ENCODE measurements around the gene TLE3.

TLE3 gene

DNA sequence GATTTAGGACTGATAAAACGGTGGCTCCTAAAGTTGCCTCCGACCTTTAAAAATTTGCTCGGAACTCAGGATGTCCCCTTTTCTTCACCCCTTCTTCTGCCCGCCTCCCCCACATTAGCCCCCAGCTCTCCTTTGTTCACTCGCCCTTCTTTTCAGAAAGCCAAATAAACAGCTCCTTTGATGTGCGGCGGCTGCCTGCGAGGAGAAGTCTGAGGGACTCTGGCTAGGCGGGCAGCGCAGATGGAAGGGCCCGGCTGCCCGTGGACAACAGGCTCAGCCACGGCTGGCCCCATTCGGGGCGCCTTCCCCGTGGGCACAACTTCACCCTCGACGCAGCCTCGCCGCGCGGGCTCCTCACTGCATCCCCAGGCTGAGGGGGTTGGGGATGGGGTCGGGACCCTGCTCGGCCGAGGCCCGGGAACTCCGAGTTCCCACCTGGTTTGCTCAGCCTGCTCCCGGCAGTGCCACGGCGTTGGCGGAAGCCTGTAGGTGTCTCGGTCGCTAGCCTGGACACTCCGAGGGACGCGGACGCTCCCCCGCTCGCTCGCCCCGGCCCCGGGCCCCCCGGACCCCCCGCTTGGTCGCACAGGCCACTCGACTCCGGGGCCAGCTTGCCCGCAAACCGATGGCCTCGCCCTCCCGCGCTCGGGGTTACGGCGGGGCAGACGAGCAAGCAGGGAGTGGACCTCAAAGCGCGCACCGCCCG lies 897 bp upstream of the TLE3 start:
- FAIRE-seq: no peak

DNA sequence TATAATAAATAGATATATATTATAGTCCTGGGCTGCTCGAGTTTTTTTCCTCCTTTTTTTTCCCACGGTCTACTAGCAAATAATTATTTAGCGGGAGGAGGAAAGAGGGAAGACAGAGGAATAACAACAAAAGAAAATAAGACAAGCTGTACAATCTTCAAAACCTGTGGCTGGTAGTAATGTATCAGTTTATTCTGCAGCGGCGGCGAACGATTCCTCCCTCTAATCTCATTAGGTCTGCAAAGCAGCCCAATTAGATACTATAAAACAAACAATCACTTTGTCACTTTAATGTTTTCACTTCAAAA lies 390 bp upstream of the TLE3 start:
- FAIRE-seq: no peak

DNA sequence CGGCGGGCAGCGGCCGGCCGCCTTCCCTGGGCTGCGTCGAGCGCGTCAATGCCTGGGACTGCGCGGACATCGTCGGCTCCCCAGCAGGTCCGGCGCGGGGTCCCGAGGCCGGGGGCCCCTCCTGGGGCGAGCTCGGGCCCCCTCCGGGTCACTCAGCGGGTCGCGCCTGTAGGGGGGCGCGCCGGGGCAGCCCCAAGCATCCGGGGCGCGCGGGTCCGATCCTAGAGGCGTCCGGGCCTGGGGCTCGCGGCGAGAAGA lies 725 bp downstream of the TLE3 start:
- no peak for FAIRE-seq

DNA sequence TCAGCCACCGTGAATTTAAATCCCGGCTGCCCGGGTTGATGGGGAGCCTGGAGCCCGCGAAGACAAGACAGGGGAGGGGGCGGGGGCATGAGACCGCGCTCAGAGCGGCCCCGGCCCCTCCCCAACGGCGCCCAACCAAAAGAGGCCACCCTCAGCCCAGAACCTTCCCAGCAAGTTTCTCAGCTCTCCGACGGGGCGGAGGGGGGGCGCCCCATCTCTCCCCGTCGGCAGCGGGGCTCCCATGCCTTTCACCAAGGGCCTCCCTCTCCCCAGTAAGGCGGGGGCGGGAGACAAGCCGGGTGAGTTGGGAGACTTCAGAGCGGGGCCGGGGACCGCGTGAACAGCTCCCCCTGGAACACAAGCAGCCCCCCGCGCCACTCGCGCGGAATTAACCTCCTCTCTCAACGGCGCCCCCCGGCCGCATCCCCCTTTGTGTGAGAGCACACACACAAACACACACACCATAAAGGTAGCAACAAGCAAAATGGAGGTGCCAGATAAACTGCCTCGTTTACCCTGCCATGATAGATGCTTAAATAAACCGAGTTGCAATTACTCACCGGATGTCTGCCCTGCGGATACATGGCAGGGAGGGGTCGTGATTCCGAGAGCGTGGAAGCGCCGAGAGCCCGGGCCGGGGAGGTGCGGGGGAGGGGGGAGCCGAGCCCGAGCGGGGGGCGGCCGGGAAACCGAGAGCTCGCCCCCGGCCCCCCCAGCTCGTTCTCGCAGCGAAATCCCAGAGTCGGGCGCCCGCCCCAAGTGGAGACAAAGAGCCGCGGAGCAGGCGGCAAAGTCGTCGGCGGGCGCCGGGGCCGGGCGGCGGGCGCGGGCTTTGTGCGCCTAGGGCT lies 1.3 kb downstream of the TLE3 start:
- FAIRE-seq: no peak

DNA sequence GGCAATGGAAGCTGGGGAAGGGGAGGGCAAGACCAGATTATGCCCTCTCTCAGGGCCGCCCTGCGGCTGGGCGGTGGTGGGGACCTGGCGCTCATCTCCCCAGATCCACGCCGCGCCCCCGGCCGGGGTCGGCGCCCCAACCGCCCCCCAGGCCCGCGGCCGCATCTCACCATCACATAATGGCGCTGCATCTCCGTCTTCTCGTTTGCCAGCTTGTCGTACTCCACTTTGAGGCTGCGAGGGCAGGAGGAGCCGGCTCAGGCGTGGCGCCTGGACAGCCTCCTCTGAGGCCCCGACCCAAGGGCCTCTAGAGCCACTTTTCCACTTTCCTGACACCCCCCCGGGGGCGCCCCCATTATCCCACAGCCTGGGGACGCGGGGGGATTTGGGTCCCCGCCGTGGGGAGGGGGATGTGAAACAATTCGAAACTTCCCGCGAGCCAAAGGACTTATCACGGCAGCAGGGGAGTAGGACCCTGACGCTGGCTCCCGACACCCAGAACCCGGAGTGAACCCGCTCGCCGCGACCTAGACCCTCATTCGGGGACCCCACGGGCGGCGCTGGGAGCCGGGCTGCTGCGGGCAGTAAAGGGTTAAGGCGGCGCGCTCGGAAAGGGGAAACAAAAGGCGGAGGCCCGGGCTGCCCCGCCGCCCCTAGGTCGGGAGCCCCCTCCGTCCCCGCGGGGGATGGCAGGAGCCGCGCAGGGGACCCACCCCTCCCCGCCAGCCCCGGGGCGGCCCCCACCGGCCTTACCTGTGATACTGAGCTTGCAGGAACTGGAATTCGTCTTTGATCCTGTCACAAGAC lies 2.1 kb downstream of the TLE3 start:
- no peak for FAIRE-seq

DNA sequence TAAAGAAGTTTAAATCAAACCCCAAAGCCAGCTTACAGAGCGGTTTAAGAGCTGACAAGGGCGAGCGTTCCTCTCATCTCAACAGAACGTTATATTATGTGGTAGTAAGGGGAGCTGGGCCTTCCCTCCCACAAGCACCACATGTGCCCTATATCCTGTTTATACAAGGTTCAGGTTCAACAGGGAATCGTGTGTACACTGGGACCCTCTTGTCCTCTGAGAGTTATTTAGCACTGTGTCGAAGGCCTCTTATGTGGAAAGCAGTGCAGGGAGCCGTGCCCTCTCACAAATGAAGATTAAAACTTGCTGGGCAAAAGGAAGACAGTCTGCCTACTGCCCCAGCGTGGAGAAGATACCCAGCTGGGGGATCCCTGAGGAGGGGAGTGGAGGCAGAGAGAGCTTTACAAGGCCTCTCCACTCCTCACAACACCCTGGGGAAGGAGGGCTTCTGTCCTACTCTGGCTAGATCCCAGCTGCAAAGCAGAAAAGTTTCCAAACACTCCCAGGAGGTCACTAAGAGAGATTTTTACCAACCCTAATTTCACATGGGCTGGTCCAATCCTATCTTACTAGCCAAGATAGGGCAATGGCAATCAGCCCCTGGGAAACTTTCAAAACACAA lies 2.9 kb downstream of the TLE3 start:
- FAIRE-seq: no peak

DNA sequence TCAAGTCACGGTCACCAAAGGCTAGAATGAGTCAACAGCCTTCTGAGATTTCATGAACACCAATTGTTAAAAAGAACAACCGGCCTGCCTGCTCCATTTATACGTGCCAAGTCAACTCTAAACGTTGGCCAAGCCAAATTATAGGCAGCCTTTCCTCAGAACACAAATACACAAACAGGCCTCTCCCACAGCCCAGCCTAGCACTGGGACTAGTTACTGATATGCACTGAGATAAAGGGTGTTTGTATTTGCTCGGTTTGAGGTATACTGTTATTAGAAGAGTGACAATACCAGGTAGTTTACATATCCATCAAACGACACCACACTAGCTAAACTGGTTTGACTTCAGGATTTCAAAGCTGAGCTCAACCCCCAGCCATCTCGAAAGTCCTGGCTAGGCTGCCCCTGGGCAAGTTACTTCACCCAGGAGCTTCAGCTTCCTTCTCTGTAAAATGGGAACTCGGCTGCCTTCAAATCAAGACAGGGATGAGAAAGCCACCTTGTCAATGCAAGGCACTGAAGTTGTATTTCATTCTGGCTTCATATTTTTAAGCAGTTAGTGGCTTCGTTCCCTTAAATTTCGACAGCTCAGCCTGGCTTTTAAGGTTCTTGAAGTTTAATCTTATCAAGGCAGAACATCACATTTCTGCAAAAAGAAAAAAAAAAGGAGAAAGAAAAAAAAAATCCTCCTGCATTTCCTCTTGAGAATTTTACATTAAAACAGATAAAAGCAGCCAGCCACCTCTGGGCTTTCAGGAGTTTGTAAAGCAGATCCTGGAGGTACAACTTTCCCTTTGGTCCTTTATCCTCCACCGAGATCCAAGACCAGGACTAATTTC lies 4.0 kb downstream of the TLE3 start:
- FAIRE-seq: no peak

DNA sequence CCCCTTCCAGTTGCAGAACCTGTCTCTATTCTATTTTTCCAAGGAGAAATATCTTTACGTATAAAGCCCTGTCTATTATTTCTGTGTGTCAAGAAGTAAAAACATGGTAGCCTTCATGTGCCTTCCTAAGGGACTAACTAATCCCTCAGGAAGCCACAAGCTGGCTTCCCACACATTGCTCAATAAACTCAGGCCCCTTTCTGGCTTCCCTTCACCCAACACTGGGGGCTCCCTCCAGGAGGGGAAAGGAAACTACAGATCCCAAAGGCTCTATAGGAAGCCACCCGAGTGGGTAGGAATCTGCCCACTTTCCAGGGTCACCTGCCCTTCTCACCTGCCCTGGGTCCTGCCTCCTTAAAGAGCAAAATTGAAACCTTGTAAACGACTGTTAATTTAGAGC lies 4.6 kb downstream of the TLE3 start:
- no peak for FAIRE-seq

DNA sequence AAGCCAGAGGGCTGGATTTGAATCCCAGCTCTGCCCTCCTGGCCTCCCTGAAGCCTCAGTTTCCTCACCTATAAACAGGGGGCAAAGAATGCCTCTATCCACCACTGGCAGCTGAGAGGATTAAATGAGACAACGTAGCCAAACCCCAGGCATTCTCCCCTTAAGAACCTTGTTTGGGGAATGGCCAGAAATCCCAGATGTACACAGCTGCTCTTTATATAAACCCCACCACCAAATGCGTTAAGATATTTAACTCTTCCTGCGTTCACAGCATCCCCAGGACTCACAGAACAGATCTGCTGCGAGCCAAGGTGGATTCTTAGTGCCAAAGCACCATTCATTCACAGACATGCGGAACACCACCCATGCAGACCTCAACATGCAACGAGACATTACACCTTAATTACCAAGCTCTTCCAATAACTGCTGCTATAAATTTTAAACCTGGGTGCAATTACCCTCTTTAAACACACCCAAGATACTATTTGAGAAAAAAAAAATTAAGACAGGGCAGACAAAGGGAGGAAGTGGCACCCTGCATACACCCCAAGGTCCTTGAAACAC lies 5.2 kb downstream of the TLE3 start:
- no peak for FAIRE-seq

DNA sequence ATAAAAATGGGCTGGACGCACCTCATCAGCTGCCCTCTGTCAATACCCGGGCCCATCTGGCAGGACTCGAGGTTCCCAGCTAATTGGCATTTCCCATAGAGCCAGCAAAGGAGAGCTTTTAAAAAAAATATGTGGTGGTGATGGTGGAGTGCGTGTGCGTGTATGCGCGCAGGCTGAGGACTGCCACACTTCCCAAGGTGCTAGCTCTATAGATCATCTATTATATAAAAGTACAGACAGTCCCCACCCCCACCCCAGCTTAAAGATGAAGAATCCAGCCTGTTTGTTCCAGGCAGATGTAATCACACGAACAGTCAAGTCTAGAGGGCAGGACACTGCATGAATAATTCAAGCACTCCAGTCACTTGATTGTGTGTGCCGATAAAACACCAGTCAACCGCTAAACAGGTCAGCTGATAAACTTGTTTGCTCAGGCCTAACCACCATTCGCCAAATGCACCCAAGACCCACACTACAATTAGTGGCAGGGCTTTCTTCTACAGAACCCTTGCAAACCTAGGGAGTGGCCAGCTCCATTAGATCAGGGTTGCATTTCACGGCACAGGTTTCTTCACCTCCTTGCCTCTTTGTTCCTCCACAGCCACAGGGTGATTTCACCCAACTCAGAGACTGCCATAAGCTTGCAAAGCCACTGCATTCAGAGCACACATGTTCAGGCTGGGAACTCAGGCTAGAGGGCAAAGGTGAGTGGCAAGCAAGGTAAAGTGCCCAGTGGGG lies 5.8 kb downstream of the TLE3 start:
- FAIRE-seq: no peak

DNA sequence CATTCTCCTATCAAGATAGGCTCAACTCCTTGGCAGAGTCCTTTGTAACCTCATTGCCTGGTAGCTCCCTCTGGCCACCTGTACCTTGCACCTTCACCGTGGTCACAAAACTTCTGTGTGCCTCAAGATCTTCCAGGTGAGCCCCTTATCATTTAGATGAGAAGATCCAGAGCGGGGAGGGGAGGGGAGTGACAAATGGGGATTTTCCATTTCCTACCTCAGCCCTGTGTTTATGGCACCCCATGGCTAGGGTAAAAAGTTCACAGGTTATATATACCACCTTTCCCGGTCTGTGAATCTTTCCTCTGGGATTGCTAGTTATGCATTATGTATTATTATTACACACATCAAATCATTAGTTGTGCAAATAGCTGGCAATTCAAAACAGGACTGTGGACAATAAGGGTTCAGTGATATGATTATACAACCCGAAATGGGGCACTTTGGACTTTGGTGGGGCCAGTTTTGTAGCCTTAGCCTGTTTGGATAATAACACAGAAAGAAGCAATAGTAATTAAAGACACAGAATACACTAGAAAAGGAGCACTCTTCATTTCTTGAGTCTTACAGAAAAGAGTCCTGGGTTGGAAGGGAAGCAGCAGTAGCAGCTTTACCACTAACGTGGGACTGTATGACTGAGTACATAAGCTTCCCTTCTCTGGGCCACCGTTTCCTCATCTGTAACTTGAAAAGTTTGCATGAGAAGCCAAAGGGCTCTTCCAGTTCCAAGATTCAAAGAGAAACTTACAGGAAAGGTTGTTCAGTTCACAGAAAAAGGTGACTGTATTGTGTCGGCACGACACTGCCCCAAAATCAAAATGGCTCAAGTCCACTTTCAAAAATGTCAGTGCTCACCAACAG lies 7.1 kb downstream of the TLE3 start:
- FAIRE-seq: no peak

DNA sequence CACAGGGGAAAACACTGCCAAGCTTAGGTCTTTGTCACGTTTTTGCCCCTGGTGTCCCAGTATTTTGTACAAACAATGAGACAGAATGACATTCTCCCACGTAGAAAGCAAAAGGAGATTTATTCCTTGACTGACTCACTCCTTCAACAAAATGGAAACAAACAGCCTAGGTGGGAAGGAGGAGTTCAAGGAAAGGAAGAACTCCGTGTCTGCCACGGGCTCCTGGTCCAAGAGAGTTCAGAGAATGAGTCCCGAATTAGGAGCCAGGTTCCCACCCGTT lies 8.1 kb downstream of the TLE3 start:
- no peak for FAIRE-seq

DNA sequence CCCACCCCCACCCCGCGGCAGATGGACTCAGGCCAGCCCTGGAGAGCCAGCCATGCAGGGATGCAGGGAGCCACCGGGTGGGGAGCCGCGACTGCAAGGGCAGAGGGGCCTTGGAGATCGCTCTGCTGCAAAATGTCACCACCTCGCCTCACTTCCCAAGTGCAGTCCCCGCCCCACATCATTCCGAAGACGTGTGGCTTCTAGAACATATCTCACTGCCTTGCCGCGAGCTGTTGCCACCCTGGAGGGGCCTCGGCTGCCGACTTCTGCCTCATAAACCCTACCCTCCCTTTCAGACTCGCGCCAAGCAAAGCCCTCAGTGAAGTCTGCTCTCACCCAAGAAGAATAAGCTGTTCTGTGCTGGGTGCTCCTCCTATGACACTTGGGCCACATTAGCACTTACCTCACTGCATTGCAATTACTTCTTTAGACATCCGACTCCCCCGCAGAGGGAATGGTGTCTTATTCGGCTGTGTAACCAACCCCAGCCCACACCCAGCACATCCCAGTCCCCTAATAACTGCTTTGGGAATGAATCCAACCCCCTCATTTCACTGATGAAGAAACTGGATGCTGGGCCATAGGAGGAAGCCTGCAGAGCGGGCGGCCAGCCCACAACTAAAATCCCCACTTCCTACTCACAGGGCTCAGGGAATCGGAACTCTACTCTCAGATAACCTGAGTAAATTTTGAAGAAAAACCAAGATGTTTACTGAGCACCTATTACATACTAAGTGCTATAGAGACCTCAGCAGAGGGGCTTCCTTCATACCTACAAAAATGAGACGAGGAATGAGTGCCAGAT lies 8.6 kb downstream of the TLE3 start:
- FAIRE-seq: no peak

DNA sequence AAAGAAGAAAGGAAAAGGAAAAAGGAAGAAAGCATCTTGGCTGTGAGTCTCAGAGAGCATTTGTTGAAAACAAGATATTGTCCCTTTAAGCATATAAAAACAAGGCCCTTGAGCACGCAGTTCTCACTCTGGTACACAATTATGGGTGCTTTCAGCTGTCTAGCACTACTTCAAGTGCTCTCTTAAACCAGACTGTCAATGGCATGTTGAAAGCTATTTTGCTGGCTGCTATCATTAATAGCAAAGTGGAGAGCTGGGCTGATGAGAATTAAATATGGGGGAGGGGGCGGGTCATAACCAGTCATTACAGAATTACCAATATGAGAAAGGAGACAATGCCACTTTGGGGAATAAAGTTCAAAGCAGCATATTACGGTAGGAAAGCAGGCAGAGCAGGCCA lies 9.3 kb downstream of the TLE3 start:
- no peak for FAIRE-seq

DNA sequence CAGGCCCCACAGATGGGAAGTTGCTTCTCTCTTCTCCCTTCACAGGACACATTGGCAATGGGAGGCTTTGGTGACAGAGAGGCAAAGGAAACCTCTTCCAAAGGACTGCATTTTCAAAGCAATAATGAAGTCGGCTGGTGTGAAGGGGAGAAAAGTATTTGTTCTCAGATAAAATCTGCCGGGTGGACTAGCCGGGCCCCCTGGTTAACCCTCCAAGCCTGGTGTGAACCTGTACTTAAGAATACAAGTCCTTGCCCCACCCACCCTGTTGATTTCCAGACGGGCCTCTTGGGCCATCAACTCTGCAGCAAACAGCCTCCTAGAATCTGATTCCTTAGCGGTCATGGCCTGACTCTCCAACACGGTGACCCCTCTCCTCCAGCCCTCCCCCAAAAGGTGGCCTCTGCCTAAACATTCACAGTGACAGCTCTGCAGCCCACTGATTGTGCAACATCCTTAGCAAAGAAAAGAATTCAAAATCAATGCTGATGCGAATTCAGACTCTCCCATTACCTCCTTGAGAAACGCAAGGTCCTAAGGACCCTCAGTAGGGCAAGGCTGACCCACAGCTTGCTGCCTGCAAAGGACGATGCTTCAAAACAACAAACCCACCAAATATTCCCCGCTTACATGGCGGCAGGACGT lies 9.9 kb downstream of the TLE3 start:
- FAIRE-seq: no peak

DNA sequence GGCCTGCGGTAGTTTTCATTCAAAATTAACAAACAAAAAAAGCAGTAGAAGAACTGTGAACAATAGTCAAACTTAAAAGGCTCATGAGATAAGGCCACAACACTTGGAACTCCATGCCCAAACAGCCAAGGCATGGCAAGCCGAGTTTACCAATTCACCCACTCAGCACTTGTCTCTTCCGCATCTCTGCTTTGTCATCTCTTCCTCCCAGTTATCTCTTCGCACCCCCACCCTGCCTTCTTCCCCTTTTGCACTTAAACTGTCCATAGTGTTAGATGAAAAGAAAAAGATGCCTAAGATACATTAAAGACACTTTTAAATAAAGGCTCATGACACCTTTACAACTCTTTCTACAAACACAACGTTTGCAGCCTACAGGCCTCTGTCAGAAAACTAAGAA lies 11.1 kb downstream of the TLE3 start:
- no peak for FAIRE-seq

DNA sequence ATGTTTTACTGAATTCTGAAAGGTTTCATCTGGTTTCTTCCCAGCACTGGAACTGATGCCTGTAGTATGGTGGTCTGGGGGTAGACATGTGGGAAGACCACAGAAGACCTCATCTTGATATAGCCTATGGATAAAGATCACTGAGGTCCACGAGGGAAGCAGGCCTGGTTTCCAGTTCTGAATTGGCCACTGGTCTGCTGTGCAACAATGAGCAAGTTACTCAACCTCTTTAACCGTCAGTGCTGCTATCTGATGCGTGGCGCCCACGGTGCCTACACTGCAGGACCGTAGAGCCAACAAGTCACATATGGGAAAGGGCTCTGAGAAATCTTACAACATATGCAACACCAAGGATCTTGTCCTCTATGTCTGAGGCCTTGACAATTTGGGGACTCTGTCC lies 13.3 kb downstream of the TLE3 start:
- no peak for FAIRE-seq

DNA sequence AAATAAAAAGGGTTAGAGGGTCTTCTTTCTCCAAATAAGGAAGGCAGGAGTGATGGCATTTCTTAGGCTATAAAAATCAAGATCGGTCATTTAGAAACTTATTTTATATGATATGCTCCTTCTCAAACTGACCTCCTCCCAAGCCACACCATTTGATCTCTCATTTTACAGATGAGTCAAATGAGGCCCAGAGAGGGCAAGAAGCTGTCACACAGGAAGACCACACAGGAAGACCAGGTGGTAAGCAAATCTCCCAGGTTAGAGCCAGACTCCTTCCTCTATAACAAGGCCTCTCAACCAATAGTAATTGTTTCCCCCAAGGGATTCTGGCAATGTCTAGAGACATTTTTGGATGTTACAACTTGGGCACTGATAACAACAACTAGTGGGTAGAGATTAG lies 13.8 kb downstream of the TLE3 start:
- FAIRE-seq: no peak

DNA sequence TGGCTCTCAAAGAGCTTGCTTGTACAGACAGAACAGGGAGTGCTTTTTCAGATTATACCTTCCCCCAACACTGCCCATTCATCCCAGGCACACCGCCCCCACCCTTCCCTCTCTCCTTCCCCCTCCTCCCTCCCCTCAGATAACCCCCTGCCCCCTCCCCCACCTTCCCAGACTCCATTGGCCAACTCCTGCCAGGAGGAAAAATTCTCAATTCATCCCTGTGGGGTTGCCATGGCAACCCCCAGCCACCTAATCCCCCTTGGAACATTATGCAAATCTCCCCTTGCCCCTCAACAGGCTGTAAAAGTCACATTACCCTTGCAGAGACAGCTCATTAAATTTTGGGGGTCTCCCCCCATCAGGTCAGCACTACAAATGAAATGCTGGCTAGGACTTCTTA lies 14.3 kb downstream of the TLE3 start:
- no peak for FAIRE-seq

Measured in endometrium (tissue), 2 donors.